ENCODE results near the gene TMEM114. TPM values are rescaled to one million over a fixed set of nuclear protein-coding genes. Genes with fewer than 3 reads are reported as not detected.

The TMEM114 gene
- total RNA-seq, 1 donor = not detected

- Histone ChIP-seq H3K27ac (ENCODE audit: low read depth, low read length) (no peak overlapping the region), H3K4me2 (ENCODE audit: insufficient read depth, low read length) (no peak overlapping the region), H3K36me3 (ENCODE audit: insufficient read depth, low read length) (no peaks in the 10 kb centered on the region), H3K9me3 (ENCODE audit: low read depth, low read length) (no peaks in the 10 kb centered on the region), H4K20me1 (ENCODE audit: insufficient read depth, low read length) (no peaks in the 10 kb centered on the region), H2AFZ (ENCODE audit: low read length) (no peak overlapping the region), H3K27me3 (ENCODE audit: insufficient read depth, low read length) (no peaks in the 10 kb centered on the region), H3K4me1 (ENCODE audit: insufficient read depth, low read length) (no peaks in the 10 kb centered on the region), H3K4me3 (ENCODE audit: insufficient read depth, low read length) (no peak overlapping the region), H3K79me2 (ENCODE audit: insufficient read depth, low read length) (no peaks in the 10 kb centered on the region)
- no peak for TF ChIP-seq CTCF (IDR thresholded peaks at IDR 0.05; ENCODE audit: extremely low read depth, low read depth, low read length)
- DNase-seq (ENCODE audit: insufficient read length, low spot score, missing footprints) = no peak
Measured at GRCh38 chr16:8523932-8524331, 66.4 kb downstream of the TMEM114 start.

- Histone ChIP-seq H3K79me2 (ENCODE audit: insufficient read depth, low read length) (no peaks in the 10 kb centered on the region), H3K27ac (ENCODE audit: low read depth, low read length) (no peak overlapping the region), H2AFZ (ENCODE audit: low read length) (no peak overlapping the region), H3K9me3 (ENCODE audit: low read depth, low read length) (no peaks in the 10 kb centered on the region), H3K36me3 (ENCODE audit: insufficient read depth, low read length) (no peaks in the 10 kb centered on the region), H3K27me3 (ENCODE audit: insufficient read depth, low read length) (no peaks in the 10 kb centered on the region), H3K4me1 (ENCODE audit: insufficient read depth, low read length) (no peaks in the 10 kb centered on the region), H3K4me3 (ENCODE audit: insufficient read depth, low read length) (no peak overlapping the region), H3K4me2 (ENCODE audit: insufficient read depth, low read length) (no peak overlapping the region), H4K20me1 (ENCODE audit: insufficient read depth, low read length) (no peaks in the 10 kb centered on the region)
- no peak for TF ChIP-seq CTCF (IDR thresholded peaks at IDR 0.05; ENCODE audit: extremely low read depth, low read depth, low read length)
- no peak for DNase-seq (ENCODE audit: insufficient read length, low spot score, missing footprints)
Measured at GRCh38 chr16:8522757-8523156, 67.6 kb downstream of the TMEM114 start.

GRCh38 chr16:8519643-8520042, 70.7 kb downstream of the TMEM114 start:
- no peak overlapping the region for H3K27ac ChIP-seq (ENCODE audit: low read depth, low read length)
- no peak for TF ChIP-seq CTCF (IDR thresholded peaks at IDR 0.05; ENCODE audit: extremely low read depth, low read depth, low read length)
- H3K9me3 ChIP-seq (ENCODE audit: low read depth, low read length) = no peaks in the 10 kb centered on the region
- no peak for DNase-seq (ENCODE audit: insufficient read length, low spot score, missing footprints)
- H4K20me1 ChIP-seq (ENCODE audit: insufficient read depth, low read length) = no peaks in the 10 kb centered on the region
- H3K4me3 ChIP-seq (ENCODE audit: insufficient read depth, low read length) = no peak overlapping the region
- H2AFZ ChIP-seq (ENCODE audit: low read length) = no peak overlapping the region
- no peaks in the 10 kb centered on the region for H3K4me1 ChIP-seq (ENCODE audit: insufficient read depth, low read length)
- H3K79me2 ChIP-seq (ENCODE audit: insufficient read depth, low read length) = no peaks in the 10 kb centered on the region
- H3K27me3 ChIP-seq (ENCODE audit: insufficient read depth, low read length) = no peaks in the 10 kb centered on the region
- no peak overlapping the region for H3K4me2 ChIP-seq (ENCODE audit: insufficient read depth, low read length)
- H3K36me3 ChIP-seq (ENCODE audit: insufficient read depth, low read length) = no peaks in the 10 kb centered on the region

Other genes with a start within 250 kb of the TMEM114 start
- 24.5 and 46.0 TPM in 2 replicates for gene METTL22, start 31.2 kb upstream of the TMEM114 start, total RNA-seq
- gene ABAT, start 84.1 kb upstream of the TMEM114 start, total RNA-seq = 5.9 and 6.5 TPM in 2 replicates
- gene TMEM186, start 207.1 kb upstream of the TMEM114 start, total RNA-seq = 3.5 and 4.0 TPM in 2 replicates
- 39.5 and 42.7 TPM in 2 replicates for gene PMM2, start 207.3 kb upstream of the TMEM114 start, total RNA-seq

All from osteoblast (primary cell).